Uterus (tissue), 2 donors: Measurements from ENCODE around the gene ATXN7L2.
A peak's percentile ranks its signal among the peaks of the same experiment; 100 is the strongest.

Experiments
- CTCF ChIP-seq, 4 experiments: fragments of 200-600 bp in 2 of 4; fragments of 450-650 bp in 2 of 4; sonication (generic) in 2 of 4; IDR thresholded peaks; one replicate each; pipeline ENCODE4 v1.5.1; 2016 to 2019; ENCODE audit warnings: antibody characterized with exemption in 4 of 4, mild to moderate bottlenecking in 2 of 4, moderate library complexity in 1 of 4
- POLR2A ChIP-seq, 2 donors: fragments of 450-650 bp; IDR thresholded peaks; one replicate each; pipeline ENCODE4 v1.6.1; 2016; ENCODE audit warnings: antibody characterized with exemption in 2 of 2, mild to moderate bottlenecking in 1 of 2, moderate library complexity in 1 of 2

GRCh38 chr1:109483672-109484518 is at the start of gene ATXN7L2:
- TF ChIP-seq POLR2A (IDR thresholded peaks at IDR 0.05) (peak; percentile 43 to 77), CTCF (IDR thresholded peaks at IDR 0.05) (peak in 2 of 4 experiments; percentile 15 to 19)
